Spleen (tissue), 11 donors: ENCODE results near the gene GADD45B. TPM values are rescaled to one million over a fixed set of nuclear protein-coding genes. Genes with fewer than 3 reads are reported as not detected.

Source experiments
- DNase-seq: peaks from one replicate; pipeline ENCODE4 v3.0.0-alpha.2; 2020
- H3K27ac ChIP-seq, 8 donors: fragments of 200-600 bp; sonication (generic) in 7 of 8; 1 replicate in 4 of 8; 2 replicates in 4 of 8; pipeline versions ENCODE4 v1.5.0 to v1.8.0; 2016 to 2021; ENCODE audit warnings: inconsistent platforms in 4 of 8, mild to moderate bottlenecking in 4 of 8, moderate library complexity in 1 of 8
- H3K27me3 ChIP-seq, 7 donors: fragments of 200-600 bp; sonication (generic) in 6 of 7; replicated peaks in 1 of 7; 1 replicate in 4 of 7; 2 replicates in 3 of 7; pipeline versions ENCODE4 v1.5.0 to v1.8.0; 2016 to 2021; ENCODE audit warnings: inconsistent platforms in 3 of 7, mild to moderate bottlenecking in 1 of 7
- H3K36me3 ChIP-seq, 6 donors: fragments of 200-600 bp; sonication (generic) in 5 of 6; 1 replicate in 4 of 6; 2 replicates in 2 of 6; pipeline versions ENCODE4 v1.5.0 to v1.8.0; 2016 to 2021; ENCODE audit warnings: inconsistent platforms in 2 of 6
- H3K4me1 ChIP-seq, 6 donors: fragments of 200-600 bp; sonication (generic) in 5 of 6; 1 replicate in 3 of 6; 2 replicates in 3 of 6; pipeline versions ENCODE4 v1.5.0 to v1.8.0; 2016 to 2021; ENCODE audit warnings: inconsistent platforms in 3 of 6
- H3K4me3 ChIP-seq, 8 donors: fragments of 200-600 bp; sonication (generic) in 7 of 8; 1 replicate in 4 of 8; 2 replicates in 4 of 8; pipeline versions ENCODE4 v1.5.0 to v1.8.0; 2016 to 2021; ENCODE audit warnings: inconsistent platforms in 4 of 8, mild to moderate bottlenecking in 4 of 8, moderate library complexity in 2 of 8
- H3K9me3 ChIP-seq, 8 donors: fragments of 200-600 bp; sonication (generic) in 7 of 8; 1 replicate in 4 of 8; 2 replicates in 4 of 8; pipeline versions ENCODE4 v1.5.0 to v1.8.0; 2016 to 2021; ENCODE audit warnings: inconsistent platforms in 4 of 8
- POLR2A ChIP-seq, 3 donors: fragments of 450-650 bp; IDR thresholded peaks; one replicate each; pipeline ENCODE4 v1.5.1; 2017; ENCODE audit warnings: antibody characterized with exemption in 3 of 3, mild to moderate bottlenecking in 1 of 3
- POLR2AphosphoS5 ChIP-seq, 3 donors: sonication (generic); formaldehyde crosslinking; IDR thresholded peaks; one replicate each; pipeline ENCODE4 v1.5.1; 2017; ENCODE audit warnings: antibody characterized with exemption in 3 of 3
- whole genome bisulfite sequencing, 5 donors: extraction: QIAGEN DNeasy Blood & Tissue Kit in 3 of 5; methylation state at CpG; one replicate each; pipeline versions ENCODE4 v1.1.5 to v1.1.7; 2013 to 2018; 5-methylcytosine and 5-hydroxymethylcytosine counted together
- intact Hi-C: fragments of 100-400 bp; cut with DNase I; formaldehyde crosslinking; loops from one replicate; pipeline ENCODE4 v1.15.0; 2023; ENCODE audit warnings: low total_unique reads
- polyA plus RNA-seq, 3 donors: library from polyadenylated mRNA; stranded (reverse); fragments of 200-250 nt; gene quantifications; one replicate each; pipeline ENCODE4 v1.2.1, GENCODE V29; 2013
- total RNA-seq, 7 donors: library from RNA; depleted of rRNA in 3 of 7; stranded (reverse); fragments of >200 nt in 3 of 7; fragmentation: NEBNext Ultra II Directional in 4 of 7; extraction: Animal tissue kit (Norgen Biotek cat#: 25700) in 4 of 7; gene quantifications; one replicate each; pipeline versions ENCODE4 v1.1.0 to v1.2.1, GENCODE V29; 2016 to 2021
- TF ChIP-seq, protein P1 (sequence below), 11 experiments: fragments of 200-600 bp in 7 of 11; fragments of 450-650 bp in 4 of 11; sonication (generic) in 4 of 11; IDR thresholded peaks in 8 of 11; conservative IDR thresholded peaks in 3 of 11; 1 replicate in 7 of 11; 2 replicates in 4 of 11; pipeline versions ENCODE4 v1.4.0 to v1.8.0; 2016 to 2021; ENCODE audit warnings: antibody characterized with exemption in 11 of 11, inconsistent platforms in 4 of 11, mild to moderate bottlenecking in 1 of 11
- donor health status: healthy with polysubstance abuse.
- donor health status: DM: no; HTN: no; CAD: no; lungs with moderate emphysema.
- donor health status: DM: no; HTN: no; CAD: no.
- donor health status: Bipolar disorder and iron deficiency.
- donor health status: healthy.
- donor health status: DM: no; HTN: no; CAD: no.
- donor health status: DM: yes; HTN: yes; CAD: no.

GADD45B gene
- total and polyA plus RNA-seq, 10 donors, result 40.6 to 114 (median 75.8) TPM

DNA sequence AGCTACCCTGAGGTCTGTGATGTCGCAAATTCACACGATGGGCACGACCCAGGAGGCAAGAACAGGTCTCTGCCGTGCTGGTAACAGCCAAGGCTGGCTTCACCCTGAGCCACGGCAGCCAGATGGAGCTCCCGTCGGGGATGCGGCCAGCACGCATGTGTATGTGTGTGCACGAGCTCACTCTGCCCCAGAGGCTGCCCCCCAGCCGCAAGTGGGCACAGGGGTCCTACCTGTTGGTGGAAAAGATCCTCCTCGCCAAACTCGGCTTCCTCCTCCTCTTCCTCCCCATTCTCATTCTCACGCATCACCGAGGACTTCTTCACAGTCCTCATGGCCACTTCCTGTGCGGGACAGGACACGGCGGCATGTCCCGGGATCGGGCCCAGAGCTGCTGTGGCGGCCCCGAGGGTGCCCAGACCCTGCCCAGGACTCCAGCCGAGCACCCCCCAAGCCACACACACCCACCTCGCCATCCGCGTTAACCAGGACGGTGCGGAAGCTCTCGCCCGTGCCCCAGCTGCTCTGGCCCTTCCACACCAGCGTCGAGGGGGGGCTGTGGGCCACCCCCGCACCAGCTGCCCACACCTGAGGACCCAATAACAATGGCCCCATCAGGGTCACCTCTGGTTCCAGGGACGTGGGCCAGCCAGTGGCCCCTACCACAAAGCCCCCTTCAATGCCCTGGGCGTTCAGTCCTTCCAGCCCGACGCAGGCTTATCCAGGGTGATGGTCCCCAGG is 44.4 kb upstream of the GADD45B start:
- peaks cover 8 to 20% (median 19%) of the 10 kb centered on the region in 6 donors for H3K4me1 ChIP-seq
- no peak overlapping the region for H3K4me3 ChIP-seq
- H3K27ac ChIP-seq, result no peak overlapping the region
- intact Hi-C loops, result no loop called here
- no peaks in the 10 kb centered on the region for H3K9me3 ChIP-seq
- DNase-seq, result peak; percentile 71
- WGBS, 5 donors, result 89 to 93% (median 92%) methylated on average over 33 to 37 of the region's 37 CpGs
- H3K27me3 ChIP-seq, result no peaks in the 10 kb centered on the region
- TF ChIP-seq POLR2AphosphoS5 (IDR thresholded peaks at IDR 0.05) (no peak), POLR2A (IDR thresholded peaks at IDR 0.05) (no peak)
- TF ChIP-seq, protein P1, sequence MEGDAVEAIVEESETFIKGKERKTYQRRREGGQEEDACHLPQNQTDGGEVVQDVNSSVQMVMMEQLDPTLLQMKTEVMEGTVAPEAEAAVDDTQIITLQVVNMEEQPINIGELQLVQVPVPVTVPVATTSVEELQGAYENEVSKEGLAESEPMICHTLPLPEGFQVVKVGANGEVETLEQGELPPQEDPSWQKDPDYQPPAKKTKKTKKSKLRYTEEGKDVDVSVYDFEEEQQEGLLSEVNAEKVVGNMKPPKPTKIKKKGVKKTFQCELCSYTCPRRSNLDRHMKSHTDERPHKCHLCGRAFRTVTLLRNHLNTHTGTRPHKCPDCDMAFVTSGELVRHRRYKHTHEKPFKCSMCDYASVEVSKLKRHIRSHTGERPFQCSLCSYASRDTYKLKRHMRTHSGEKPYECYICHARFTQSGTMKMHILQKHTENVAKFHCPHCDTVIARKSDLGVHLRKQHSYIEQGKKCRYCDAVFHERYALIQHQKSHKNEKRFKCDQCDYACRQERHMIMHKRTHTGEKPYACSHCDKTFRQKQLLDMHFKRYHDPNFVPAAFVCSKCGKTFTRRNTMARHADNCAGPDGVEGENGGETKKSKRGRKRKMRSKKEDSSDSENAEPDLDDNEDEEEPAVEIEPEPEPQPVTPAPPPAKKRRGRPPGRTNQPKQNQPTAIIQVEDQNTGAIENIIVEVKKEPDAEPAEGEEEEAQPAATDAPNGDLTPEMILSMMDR (IDR thresholded peaks at IDR 0.05 in 8 of 11, conservative IDR thresholded peaks at IDR 0.05 in 3 of 11), result no peak
- H3K36me3 ChIP-seq, result peaks cover 0 to 67% (median 33%) of the 10 kb centered on the region in 6 donors

DNA sequence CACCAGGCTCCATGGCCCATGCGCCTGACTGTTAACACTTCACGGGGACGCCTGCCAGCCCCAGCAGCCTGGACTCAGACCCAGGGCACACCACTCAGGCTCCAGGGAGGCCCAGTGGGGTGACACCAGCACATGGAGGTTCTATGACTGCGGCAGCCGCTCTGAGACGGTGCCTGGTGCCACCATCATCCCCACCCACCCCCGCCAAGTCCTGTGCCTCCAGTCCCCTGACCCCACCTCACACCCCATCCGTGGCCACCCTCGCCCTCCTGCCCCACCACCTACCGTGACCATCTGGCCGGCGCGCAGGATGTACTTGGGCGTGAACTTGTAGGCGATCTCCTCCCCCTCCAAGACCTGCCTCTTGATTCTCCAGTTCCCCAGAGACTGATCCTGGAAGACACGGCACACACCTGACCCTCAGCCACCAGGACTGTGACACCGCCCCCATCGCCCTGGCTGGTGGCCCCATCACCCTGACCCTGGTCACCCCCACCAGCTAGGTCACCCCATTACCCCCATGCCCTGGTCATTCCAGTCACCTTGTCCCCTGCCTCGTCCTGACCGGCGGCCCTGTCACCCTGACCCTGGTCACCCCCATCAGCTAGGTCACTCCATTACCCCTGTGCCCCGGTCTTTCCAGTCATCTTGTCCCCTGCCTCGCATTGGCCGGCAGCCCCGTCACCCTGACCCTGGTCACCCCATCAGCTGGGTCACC is 43.6 kb upstream of the GADD45B start:
- peaks cover 0 to 73% (median 39%) of the 10 kb centered on the region in 6 donors for H3K36me3 ChIP-seq
- 94 to 97% (median 96%) methylated on average over 21 to 25 of the region's 25 CpGs for WGBS, 5 donors
- DNase-seq, result no peak

GRCh38 chr19:2433854-2434253 is 42.1 kb upstream of the GADD45B start:
- no peak for DNase-seq
- Histone ChIP-seq H3K9me3 (no peaks in the 10 kb centered on the region), H3K27ac (no peak overlapping the region), H3K4me1 (peaks cover 0 to 2% (median 0%) of the 10 kb centered on the region in 6 donors), H3K36me3 (peaks cover 0 to 88% (median 49%) of the 10 kb centered on the region in 6 donors), H3K4me3 (no peak overlapping the region), H3K27me3 (no peaks in the 10 kb centered on the region)
- intact Hi-C loops, result no loop called here
- TF ChIP-seq POLR2A (IDR thresholded peaks at IDR 0.05) (no peak), POLR2AphosphoS5 (IDR thresholded peaks at IDR 0.05) (no peak)
- TF ChIP-seq, protein P1 (IDR thresholded peaks at IDR 0.05 in 8 of 11, conservative IDR thresholded peaks at IDR 0.05 in 3 of 11), result no peak
- 93 to 97% (median 96%) methylated on average over 28 to 30 of the region's 30 CpGs for WGBS, 5 donors

More for the DNA sequence above, 43.6 kb upstream of the GADD45B start:
- no peaks in the 10 kb centered on the region for H3K9me3 ChIP-seq
- TF ChIP-seq, protein P1 (IDR thresholded peaks at IDR 0.05 in 8 of 11, conservative IDR thresholded peaks at IDR 0.05 in 3 of 11), result no peak
- TF ChIP-seq POLR2AphosphoS5 (IDR thresholded peaks at IDR 0.05) (no peak), POLR2A (IDR thresholded peaks at IDR 0.05) (no peak)
- H3K4me1 ChIP-seq, result peaks cover 6 to 13% (median 12%) of the 10 kb centered on the region in 6 donors
- H3K27me3 ChIP-seq, result no peaks in the 10 kb centered on the region
- no peak overlapping the region for H3K27ac ChIP-seq
- intact Hi-C loops, result no loop called here
- no peak overlapping the region for H3K4me3 ChIP-seq

DNA sequence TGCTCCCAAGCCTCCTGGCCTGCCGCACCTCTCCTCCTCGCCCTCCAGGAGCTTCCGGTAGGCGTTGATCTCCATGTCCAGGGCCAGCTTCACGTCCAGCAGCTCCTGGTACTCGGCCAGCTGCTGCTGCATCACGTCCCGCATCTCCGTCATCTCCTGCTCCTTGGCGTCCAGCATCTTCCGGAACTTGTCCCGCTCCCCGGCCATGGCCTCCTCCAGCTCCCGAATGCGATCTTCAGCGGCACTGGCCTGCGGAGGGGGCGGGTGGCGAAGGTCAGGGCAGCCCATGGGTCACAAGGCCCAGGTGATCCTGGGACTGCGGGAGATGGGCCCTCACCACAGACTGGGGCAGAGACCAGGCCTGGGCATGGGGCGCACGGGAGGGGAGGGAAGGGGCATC is 41.7 kb upstream of the GADD45B start:
- WGBS, 5 donors, result 95 to 97% (median 96%) methylated on average over 19 to 22 of the region's 22 CpGs
- Histone ChIP-seq H3K27ac (no peak overlapping the region), H3K4me3 (no peak overlapping the region), H3K36me3 (peaks cover 0 to 93% (median 49%) of the 10 kb centered on the region in 6 donors), H3K27me3 (no peaks in the 10 kb centered on the region), H3K9me3 (no peaks in the 10 kb centered on the region), H3K4me1 (no peaks in the 10 kb centered on the region)
- no peak for DNase-seq
- intact Hi-C loops, result no loop called here
- TF ChIP-seq, protein P1 (IDR thresholded peaks at IDR 0.05 in 8 of 11, conservative IDR thresholded peaks at IDR 0.05 in 3 of 11), result no peak
- TF ChIP-seq POLR2A (IDR thresholded peaks at IDR 0.05), result no peak
- TF ChIP-seq POLR2AphosphoS5 (IDR thresholded peaks at IDR 0.05), result peak in 1 of 3 donors; percentile 21
